Renal pelvis (tissue), 4 donors: ENCODE data around the gene DPPA3. TPM values are rescaled to one million over a fixed set of nuclear protein-coding genes. Genes with fewer than 3 reads are reported as not detected.
"Not testable (repeated sequence)": the region's sequence is repeated elsewhere in the genome, so short reads cannot be mapped to it uniquely, and the experiment has no call there.

Experiments used
- DNase-seq: peaks from one replicate; pipeline ENCODE4 v3.0.0-alpha.2; 2013
- polyA plus RNA-seq, 3 donors: library from polyadenylated mRNA; unstranded; fragments of 120-200 nt; gene quantifications; one replicate each; pipeline ENCODE4 v1.2.1, GENCODE V29; 2013; ENCODE audit not compliant: insufficient read length in 3 of 3

DPPA3 gene
- polyA plus RNA-seq, 3 donors = not detected

GRCh38 chr12:7729746-7730145, 18.5 kb downstream of the DPPA3 start:
- DNase-seq = no peak

GRCh38 chr12:7730984-7731383, 19.8 kb downstream of the DPPA3 start:
- not testable (repeated sequence) for DNase-seq

- DNase-seq = peak; percentile 28
Observed at GRCh38 chr12:7731486-7731885, 20.3 kb downstream of the DPPA3 start.

- DNase-seq = no peak
Observed at GRCh38 chr12:7732993-7733392, 21.8 kb downstream of the DPPA3 start.

GRCh38 chr12:7747246-7747645, 36.0 kb downstream of the DPPA3 start, which contains the start of gene CLEC4C:
TSS of gene CLEC4C (minus strand) at chr12:7747375. CDS start at chr12:7747348, 27 bp downstream.
- no peak for DNase-seq

GRCh38 chr12:7748852-7749251, 37.6 kb downstream of the DPPA3 start:
- no peak for DNase-seq

GRCh38 chr12:7749442-7749841, 38.2 kb downstream of the DPPA3 start:
- DNase-seq = no peak

- no peak for DNase-seq
Observed at GRCh38 chr12:7750350-7750749, 39.1 kb downstream of the DPPA3 start.

- DNase-seq = no peak
Observed at GRCh38 chr12:7751394-7751793, 40.2 kb downstream of the DPPA3 start.

GRCh38 chr12:7751941-7752922, 41.0 kb downstream of the DPPA3 start:
- not testable (repeated sequence) for DNase-seq

GRCh38 chr12:7755668-7756067, 44.4 kb downstream of the DPPA3 start:
- DNase-seq = not testable (repeated sequence)

- DNase-seq = no peak
Observed at GRCh38 chr12:7756993-7757392, 45.8 kb downstream of the DPPA3 start.

- DNase-seq = no peak
Observed at GRCh38 chr12:7758766-7759140, 47.5 kb downstream of the DPPA3 start.

Other genes with a start within 250 kb of the DPPA3 start
- gene CD163, start 207.7 kb upstream of the DPPA3 start, polyA plus RNA-seq = 10 to 100 TPM in 1 of 3 donors, 1 to 10 TPM in 2; 8.4 to 12.6 (median 9.7) TPM
- not detected for gene APOBEC1, start 45.5 kb upstream of the DPPA3 start, polyA plus RNA-seq
- under 1 TPM in 2 of 3 donors, not detected in 1; 0.47 to 0.49 TPM for gene GDF3, start 15.7 kb upstream of the DPPA3 start, polyA plus RNA-seq
- not detected for gene CLEC4C, start 35.9 kb downstream of the DPPA3 start, polyA plus RNA-seq
- not detected for gene NANOGNB, start 53.8 kb downstream of the DPPA3 start, polyA plus RNA-seq
- gene NANOG, start 78.0 kb downstream of the DPPA3 start, polyA plus RNA-seq = 1 to 10 TPM in 1 of 3 donors, under 1 TPM in 2; 0.09 to 1.3 (median 0.18) TPM
- under 1 TPM; 0.25 to 0.99 (median 0.34) TPM for gene SLC2A14, start 161.5 kb downstream of the DPPA3 start, polyA plus RNA-seq
- 10 to 100 TPM; 13.3 to 20.1 (median 19.7) TPM for gene SLC2A3, start 224.8 kb downstream of the DPPA3 start, polyA plus RNA-seq